HG03571 (cell line): ENCODE data around the gene KAZN.

Experiments used
- ATAC-seq: cut with Tn5 transposase; IDR thresholded peaks from one replicate; pipeline ENCODE4 v1.9.1; 2021; ENCODE audit not compliant: unreplicated experiment

KAZN gene

DNA sequence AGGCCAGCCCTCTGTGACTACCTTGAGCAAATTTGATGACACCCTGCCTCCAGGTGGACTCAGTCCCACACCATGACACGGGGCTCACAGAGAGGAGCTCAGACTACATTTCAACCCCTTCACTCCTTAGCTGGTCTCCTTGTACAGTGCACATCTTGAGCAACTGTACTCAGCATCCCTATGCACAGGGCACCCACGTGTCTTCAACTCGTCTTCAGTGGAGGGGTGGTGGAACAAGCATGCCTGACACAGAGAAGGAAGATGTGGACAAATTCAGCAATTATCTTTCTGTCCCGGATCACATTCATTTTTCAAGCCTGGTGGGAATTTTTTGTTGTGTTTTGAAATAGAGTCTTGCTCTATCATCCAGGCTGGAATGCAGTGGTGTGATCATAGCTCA is 213.7 kb downstream of the KAZN start:
- no peak for ATAC-seq

DNA sequence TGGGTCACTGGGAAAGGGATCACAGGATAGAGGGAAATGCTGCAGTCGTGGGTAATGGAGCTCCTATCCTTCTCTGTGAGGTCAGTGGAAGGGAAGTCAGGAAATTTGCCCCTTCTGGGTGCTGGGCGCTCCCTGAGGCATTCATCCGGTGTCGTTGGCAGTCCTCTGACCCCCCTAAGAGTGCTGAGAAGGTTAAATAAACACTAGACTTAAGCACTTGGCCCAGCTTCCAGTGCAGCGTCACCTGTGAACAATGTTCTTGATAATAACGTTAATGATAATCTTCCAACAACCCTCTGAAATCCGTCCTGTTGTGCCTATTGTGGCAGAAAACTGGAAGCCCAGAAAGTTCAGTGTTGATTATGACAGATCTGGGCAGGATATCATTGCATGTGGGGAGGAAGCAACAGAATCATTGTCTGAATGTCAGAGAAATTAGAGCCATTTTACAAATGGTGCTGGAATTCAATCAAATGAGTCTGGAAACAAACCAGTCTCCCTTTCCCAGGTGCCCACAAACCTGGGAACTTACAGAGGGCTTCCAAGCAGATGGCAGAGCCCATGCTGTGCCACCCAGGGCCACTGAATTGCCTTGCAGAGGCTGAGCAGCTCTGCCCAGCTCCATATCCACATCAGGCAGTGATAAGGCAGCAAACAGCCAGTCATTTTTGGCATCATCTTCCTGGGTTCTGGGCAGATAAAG is 216.8 kb downstream of the KAZN start:
- ATAC-seq = no peak

DNA sequence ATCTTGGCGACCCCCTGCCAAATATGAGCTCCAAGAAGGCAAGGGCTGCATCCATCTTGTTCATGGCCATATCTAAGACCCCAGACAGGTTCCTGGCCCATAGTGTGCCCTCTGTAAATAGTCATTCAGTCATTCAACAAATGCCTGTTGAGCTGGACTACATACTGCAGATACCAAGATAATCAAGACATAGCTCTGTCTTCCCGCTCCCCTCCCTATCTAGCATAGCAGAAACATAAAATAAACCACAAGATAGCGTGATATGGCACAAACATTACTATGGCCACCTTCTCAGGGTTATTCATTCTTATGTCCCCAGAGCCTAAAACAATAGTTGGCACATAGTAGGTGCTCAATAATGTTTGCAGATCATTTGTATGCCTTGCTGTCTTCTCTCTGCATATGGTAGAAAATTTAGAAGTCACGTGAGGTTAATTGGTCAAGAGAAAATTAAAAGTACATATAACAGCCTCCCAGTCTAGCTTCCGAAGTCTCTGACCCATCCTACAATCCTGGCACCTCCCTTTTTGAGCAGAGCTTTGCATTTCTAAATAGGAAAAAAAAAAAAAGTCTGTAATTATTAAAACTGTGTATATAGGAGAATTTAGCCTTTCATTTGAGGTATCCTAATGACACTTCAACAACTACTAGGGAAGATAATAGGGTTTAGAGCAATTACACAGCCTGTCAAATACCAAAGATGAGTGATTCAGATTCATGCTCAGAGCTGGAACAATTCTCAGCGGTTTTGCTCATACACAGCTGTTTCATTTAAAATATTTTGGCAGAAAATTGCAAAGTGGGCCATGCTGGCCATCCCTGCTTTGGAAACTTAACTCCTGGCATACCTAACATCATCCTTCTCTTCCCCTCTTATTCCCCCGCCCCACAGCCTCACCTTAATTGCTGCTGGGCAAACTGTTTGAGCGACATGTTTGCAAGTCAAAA is 219.0 kb downstream of the KAZN start:
- no peak for ATAC-seq

DNA sequence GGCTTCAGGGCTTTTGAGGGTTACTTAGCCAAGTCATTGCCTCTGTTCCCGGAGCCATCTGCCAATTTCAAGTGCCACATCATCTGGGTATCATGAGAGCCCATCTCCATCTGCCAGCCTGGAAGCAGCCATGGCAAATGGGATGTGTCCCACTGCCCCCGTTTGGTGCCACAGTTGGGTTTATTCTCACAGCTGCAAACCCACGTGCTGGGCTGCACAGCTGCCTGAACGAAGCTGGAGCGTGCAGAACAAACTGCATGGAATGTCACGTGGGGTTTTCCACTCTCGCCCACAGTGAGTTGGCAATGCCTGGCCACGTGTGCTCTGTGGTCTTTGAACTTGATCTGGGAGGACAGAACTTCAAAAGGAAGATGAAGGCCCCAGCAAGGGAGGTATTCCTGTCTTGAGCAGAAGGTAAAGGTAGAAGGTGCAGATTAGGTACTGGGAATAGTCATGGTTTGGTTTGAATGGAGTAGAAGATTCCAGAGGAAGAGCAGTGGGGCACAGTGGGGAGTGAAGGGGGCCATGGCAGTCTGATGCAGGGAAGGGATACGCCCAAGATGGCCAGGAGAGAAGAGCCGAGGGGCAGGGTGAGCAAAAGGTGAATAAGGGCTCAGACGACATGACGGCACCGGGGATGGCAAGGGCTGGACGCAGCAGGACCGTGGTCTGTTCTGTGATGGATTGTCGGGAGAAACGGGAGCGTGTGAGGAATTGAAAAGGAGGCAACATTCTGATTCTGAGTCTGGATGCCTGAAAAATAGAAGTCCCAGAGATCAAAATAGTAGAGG is 222.0 kb downstream of the KAZN start:
- ATAC-seq = no peak

DNA sequence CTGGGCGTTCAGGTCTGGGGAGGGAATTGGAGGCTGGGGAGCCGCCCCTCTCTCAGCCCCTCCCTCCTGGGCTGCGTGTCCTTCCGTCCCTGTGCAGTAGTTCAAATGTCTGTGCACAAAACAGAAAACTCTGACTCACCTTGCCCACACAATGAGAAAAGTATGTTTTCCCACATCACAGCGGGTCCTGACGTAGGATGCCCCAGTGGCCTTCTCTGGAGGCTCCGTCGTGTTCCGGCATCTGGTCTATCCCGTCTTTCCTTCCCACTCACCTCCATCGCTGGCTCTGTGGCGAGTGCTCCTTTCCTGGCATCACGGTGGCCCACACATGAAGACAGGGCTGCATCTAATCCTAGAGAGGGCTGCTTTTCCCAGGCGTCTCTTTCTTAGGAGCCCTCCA is 224.0 kb downstream of the KAZN start:
- ATAC-seq = no peak

DNA sequence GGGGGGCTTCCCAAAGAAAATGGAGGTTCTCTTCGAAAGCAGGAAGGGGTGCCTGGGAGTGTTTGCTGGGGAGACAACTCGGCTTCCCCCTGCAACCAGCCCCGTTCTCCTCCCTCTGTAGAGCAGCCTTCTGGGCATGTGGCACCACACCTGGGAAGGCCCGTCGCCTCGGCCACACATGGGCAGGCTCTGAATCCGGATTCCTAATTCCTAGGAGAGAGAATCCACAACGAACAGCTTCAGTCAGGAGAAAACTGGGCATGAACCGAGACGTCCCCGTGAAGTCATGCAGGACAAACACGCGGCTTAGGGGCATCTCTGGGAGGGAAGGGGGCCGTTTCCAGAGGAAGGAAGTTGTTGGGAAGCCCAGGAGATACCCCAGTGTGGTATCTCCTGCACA is 224.5 kb downstream of the KAZN start:
- no peak for ATAC-seq

DNA sequence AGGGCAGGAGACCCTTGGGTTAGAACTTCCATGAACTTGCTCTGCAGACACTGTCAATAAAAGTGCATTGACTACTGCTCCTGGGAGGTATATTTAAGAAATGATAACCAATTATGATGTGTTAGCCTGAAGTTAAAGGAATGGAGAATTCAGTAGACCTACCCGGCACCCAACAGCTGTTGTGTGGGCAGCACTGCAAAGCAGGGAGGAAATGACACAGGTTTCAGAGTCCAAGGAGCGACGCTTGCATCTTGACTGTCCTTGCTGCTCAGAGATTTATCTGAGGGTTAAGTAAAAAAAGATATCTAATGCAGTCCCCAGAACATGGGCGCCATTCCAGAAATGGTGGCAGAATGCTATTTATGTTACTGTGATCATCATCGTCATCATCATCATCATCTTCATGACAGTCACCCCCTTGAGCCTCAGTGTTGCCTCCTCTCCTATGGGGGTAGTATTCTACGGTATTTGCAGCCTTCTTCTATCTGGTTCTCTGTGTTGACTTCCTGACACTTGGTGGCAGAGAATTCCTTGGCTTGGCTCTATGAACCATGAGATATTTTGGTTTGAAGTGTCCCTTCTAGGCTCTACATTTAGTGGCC is 225.9 kb downstream of the KAZN start:
- no peak for ATAC-seq

DNA sequence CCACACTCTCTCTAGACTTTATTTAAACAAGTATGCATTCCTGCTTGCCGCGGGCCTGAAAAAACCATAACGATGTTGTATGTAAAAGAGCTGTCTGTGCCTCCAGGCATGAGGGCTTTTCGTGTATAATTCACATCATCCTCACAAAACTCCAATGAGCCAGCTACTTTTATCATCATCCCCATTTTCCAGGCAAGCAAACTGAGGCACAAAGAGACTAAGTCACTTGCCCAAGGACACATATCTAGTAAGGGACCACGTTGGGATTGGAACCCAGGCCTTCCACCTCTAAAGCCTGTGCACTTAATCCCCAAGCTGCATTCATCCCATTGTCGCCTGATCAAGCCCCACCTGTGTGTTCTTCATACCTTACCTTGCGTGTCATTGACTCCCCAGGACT is 226.9 kb downstream of the KAZN start:
- ATAC-seq = no peak

DNA sequence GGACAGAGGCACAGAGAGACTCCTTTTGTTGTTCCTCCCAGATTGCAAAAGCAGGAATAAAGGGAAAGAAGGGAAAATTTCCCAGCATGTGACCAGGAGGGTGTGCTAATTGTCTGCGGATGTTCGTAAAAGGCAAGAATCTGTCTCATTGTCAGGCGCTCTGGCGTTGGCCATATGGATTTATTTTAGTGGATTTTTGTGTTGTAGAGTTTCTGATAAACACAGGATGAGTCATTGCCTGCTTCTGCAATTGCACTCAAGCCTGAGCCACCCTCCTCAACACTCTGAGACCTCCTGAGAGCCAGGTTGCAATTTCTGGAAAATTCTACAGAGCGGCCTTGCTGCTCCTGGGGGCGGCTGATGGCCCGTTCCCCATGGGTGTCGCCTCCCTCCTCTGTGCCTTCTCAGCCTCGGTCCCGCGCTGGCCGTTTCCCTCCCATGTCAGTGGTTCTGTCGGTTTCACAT is 227.7 kb downstream of the KAZN start:
- ATAC-seq = no peak

DNA sequence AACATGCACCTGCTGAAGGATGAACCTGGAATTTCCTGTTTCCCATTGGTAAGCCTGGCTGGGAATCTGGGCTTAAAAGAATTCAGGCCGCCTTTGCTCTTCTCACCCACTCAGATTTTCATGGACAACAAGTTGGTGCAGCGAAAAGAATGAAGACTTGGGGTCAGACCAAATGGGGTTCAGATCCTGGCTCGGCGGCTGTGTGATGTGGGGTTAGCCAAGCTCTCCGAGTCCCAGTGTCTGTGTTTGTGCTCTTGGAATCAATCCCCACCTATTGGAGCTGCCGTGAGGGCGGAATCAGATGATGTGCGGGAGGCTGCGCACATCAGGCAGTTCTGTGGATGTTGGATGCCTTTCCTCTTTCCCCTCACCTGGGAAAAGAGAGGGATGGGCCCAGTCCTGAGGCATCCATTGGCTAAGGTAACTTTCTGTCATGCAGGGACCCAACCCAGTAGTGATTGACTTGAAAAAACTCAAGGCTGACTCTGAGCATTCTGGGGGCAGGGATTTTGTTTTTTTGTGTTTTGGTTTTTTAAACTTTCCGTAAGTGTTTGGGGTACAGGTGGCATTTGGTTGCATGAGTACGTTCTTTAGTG is 228.3 kb downstream of the KAZN start:
- ATAC-seq = no peak

DNA sequence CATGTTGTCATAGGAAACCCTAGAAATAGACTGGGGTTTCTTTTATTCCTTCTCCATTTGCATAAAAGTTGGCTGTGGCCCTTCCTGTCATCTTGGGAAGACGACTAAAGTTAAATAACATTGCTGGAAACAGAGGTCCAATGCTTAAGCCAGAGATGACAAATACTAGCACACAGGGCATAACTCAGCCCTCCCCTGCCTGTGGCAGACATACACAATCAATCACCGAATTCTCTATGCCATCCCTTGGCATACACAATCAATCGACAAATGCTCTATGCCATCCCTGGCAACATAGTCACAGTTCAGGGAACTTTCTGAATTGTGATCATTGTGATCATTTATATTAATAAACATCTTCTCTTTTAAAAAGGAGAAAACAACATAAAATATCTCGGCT is 229.4 kb downstream of the KAZN start:
- ATAC-seq = no peak

DNA sequence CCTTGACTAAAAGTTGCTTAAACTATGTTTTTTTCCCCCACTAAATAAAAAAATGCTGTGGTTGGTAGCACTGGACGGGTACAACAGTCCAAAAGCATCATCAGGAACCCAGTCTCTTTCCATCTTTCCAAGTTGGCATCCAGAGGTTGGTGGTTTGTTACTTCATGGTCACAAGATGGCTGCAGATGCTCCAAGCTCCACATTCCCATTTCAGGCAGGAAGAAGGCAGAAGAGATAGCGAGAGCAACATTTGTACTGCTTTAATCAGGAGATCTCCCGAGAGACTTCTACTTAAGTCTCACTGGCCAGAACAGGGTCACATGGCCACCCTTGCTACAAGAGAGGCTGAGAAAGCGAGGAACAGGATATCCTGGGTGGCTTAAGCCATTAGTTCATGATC is 230.2 kb downstream of the KAZN start:
- ATAC-seq = no peak

DNA sequence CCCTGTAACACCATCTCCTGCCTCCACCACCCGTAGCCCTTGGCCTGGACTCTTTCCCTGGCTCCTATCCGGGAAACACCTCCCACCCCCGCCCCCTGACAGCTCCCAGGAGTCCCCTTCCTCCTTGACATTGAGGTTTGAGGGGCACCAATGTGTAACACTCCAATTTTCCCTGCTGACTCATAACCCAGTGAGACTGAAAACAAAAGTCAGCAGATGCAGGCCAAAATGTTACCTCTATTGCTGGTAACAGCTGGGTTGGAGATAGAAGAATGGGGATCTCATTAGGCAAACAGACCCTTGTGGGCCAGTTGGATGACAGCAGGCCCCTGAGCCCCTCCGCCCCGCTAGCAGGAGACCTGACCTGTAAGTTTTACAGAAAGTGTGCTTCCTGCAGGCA is 237.2 kb downstream of the KAZN start:
- ATAC-seq = no peak

DNA sequence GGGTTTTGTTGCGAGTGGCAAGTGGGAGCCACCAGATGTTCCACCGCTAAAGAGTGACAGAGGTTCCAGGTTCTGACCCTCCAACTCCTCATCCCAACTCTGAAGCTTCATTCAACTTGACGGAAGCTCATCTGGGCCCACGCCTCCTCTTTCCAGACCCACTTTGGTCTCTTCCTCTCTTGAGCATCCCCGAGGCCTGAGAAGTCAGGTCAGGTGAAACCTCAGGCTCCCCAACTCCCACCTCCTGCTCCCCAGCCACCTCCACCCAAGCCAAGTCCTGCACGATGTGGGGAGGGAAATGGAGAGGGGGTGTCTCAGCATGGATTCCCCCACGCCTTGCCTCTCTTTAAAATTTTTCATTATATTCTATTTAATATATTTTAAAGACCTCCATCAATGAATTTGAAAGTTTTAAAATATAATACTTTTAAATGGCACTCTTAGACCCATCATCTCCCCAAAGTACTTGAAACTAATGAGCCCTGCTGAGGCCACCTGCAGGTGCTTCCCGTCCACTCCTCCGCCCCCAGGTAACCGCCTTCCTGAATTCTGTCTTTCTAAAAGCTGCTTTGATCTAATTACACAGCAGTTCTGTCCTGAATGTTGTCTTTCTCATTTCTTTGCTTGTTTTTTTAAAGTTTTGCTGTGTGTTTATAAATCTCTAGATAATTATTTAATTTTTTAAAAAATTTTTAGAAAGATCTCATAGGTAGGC is 238.1 kb downstream of the KAZN start:
- no peak for ATAC-seq

DNA sequence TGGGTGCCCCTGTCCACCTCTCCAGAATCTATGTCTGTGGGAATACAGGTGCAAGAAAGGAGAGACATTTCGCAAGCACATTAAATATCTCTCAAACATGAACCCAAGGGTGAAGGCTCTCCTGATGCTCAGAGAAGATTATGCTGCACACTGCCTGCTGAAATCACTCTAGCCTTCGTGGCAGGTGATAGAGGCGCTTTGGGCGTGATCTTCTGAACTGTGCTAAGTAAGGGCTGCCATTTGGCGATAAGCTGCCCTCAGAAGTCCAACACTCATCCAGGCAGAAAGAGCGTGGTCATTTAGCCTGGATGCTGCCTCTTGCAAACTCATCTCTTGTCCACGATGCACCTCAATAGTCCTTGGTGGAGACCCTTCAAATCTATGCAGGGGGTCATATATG is 241.9 kb downstream of the KAZN start:
- no peak for ATAC-seq

DNA sequence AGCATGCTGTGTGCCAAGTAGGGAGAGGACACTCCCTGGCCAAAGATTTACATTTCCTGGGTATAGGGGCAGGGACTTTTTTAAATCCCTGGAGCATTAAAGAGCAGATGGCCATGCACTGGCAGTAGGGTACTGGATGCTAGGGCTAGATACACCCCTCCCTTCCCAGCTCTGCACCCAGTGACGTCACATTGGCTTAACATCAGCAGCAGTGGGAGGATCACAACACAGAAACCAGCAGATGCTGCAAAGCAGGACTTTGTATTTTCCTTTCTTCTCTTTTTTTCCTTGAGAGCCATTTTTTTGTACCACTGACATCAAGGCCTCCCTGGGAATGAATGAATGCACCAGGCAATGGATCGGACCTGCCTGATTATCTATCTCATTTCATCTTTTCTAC is 243.0 kb downstream of the KAZN start:
- ATAC-seq = no peak

DNA sequence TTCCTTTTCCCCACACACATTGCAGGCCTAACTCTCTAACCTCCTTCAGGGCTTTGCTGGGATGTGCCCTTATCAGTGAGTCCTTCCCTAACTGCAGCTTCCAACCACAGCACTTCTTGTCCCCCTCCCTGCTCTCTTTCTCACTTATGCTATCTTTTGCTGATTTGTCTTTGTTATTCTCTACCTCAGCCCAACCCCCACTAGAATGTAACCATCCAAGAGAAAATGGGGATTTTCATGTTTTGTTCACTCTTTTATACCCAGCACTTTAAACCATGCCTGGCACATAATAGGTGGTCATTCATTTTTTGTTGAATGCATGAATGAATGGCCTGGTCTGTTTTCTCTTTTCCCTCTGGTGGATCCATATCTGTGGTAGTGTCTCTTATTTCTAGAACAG is 243.5 kb downstream of the KAZN start:
- ATAC-seq = no peak

DNA sequence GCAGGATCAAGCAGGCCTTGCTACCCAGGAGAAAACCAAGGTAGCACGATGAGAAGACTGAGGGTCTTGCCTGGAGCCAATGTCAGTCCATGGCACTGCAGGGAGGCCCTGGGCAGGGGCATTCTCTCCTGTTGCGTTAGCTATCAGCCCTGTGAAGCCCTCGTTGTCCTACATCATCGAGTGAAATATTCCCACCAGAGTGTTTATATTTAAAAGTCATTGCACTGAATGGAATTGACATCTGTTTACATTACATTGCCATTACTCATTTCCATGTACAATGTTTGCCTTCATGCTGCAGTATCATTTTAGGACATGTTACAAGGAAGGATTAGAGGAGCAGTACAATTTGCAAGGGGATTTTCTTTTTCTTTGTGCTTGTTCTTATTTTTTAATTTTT is 243.9 kb downstream of the KAZN start:
- no peak for ATAC-seq

DNA sequence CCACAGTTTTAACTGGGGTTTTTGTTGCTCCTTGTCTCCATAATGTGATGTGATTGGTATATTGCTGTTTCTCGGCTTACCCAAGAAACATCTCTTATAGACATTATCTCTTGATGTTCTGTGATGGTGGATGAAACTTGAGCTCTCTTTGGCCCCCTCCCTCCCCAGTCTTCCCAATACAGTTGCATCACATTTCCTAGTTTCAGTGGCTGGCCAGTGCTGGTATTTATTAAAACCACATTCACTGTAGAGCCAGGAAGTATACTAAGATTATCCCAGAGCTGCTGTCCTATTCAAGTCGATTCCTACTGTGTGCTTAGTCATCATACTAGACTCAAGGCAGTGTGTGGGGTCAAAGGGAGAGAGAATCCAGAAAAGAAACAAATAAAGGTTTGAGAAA is 244.4 kb downstream of the KAZN start:
- ATAC-seq = no peak

DNA sequence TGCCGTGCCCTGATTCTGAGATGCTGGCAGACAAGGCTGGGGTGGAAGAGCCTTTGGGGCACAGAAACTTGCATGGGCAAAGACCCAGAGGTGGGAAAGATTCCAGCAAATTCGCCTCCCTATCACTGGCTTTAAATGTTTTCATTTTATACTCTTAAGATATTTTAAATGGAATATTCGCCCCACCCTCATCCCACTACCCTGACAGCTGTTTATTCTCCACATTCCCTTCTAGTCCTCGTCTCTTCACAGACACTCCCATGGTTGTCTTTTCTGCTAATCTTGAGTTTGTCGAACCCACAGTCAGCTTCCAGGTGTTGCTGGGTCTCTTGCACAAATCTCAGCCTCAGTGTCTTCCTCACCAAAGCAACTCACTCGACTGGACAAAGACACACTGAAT is 245.0 kb downstream of the KAZN start:
- no peak for ATAC-seq
